ENCODE data around the gene FHL2. TPM values are rescaled to one million over a fixed set of nuclear protein-coding genes. Genes with fewer than 3 reads are reported as not detected.

Gene FHL2
- total RNA-seq, 1 donor from 2014 or later, result 5.5 TPM

GRCh38 chr2:105376789-105377240 is 22.0 kb downstream of the FHL2 start:
- H3K27ac ChIP-seq, result no peak overlapping the region
- TF ChIP-seq, protein P1, sequence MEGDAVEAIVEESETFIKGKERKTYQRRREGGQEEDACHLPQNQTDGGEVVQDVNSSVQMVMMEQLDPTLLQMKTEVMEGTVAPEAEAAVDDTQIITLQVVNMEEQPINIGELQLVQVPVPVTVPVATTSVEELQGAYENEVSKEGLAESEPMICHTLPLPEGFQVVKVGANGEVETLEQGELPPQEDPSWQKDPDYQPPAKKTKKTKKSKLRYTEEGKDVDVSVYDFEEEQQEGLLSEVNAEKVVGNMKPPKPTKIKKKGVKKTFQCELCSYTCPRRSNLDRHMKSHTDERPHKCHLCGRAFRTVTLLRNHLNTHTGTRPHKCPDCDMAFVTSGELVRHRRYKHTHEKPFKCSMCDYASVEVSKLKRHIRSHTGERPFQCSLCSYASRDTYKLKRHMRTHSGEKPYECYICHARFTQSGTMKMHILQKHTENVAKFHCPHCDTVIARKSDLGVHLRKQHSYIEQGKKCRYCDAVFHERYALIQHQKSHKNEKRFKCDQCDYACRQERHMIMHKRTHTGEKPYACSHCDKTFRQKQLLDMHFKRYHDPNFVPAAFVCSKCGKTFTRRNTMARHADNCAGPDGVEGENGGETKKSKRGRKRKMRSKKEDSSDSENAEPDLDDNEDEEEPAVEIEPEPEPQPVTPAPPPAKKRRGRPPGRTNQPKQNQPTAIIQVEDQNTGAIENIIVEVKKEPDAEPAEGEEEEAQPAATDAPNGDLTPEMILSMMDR (IDR thresholded peaks at IDR 0.05), result no peak

GRCh38 chr2:105376010-105376409 is 22.8 kb downstream of the FHL2 start:
- H3K9me3 ChIP-seq, result no peaks in the 10 kb centered on the region
- TF ChIP-seq, protein P1 (IDR thresholded peaks at IDR 0.05), result no peak
- peaks cover 21% of the 10 kb centered on the region for H3K4me1 ChIP-seq
- intact Hi-C loops (cut with DNase I), result no loop called here
- no peaks in the 10 kb centered on the region for H3K27me3 ChIP-seq (ENCODE audit: low read depth)
- no peak overlapping the region for H3K4me3 ChIP-seq
- ATAC-seq, result no peak
- H3K36me3 ChIP-seq, result no peaks in the 10 kb centered on the region
- H3K27ac ChIP-seq, result no peak overlapping the region
- no peak for DNase-seq

More at GRCh38 chr2:105376789-105377240, 22.0 kb downstream of the FHL2 start:
- no peak overlapping the region for H3K4me3 ChIP-seq
- intact Hi-C loops (cut with DNase I), result no loop called here
- ATAC-seq, result no peak
- DNase-seq, result no peak
- H3K9me3 ChIP-seq, result no peaks in the 10 kb centered on the region
- peaks cover 21% of the 10 kb centered on the region for H3K4me1 ChIP-seq
- H3K36me3 ChIP-seq, result no peaks in the 10 kb centered on the region
- H3K27me3 ChIP-seq (ENCODE audit: low read depth), result no peaks in the 10 kb centered on the region

DNA sequence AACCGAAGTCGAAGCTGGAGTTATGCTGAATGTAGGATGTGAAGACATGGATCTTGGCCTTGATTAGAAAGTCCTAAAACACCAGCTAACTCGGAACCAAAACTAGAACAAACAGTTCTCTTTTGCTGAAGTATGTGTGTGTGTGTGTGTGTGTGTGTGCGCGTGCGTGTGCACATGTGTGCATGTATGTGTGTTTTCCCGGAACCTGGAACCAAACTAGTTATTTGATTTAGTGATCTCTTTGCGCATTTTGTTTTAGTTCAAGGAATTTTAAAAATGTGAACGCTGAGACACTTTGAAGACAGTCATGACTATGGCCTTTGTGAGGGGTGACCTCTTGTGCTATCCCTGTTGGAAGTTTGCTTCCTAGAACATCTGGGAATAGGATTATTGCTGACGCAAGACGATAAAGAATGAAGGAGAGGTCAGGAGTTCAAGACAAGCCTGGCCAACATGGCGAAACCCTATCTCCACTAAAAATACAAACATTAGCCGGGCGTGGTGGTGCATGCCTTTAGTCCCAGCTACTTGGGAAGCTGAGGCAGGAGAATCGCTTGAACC is 23.8 kb downstream of the FHL2 start:
- peak overlapping the region; percentile 63 for H3K27ac ChIP-seq
- no peaks in the 10 kb centered on the region for H3K9me3 ChIP-seq
- DNase-seq, result no peak
- H3K27me3 ChIP-seq (ENCODE audit: low read depth), result no peaks in the 10 kb centered on the region
- H3K4me3 ChIP-seq, result no peak overlapping the region
- intact Hi-C loops (cut with DNase I), result no loop called here
- peaks cover 22% of the 10 kb centered on the region for H3K4me1 ChIP-seq
- H3K36me3 ChIP-seq, result no peaks in the 10 kb centered on the region
- ATAC-seq, result peak in 1 of 2 donors; percentile 57
- TF ChIP-seq, protein P1 (IDR thresholded peaks at IDR 0.05), result no peak

- H3K9me3 ChIP-seq, result no peaks in the 10 kb centered on the region
- H3K27ac ChIP-seq, result peak overlapping the region; percentile 63
- peak in 1 of 2 donors; percentile 10 for ATAC-seq
- no peaks in the 10 kb centered on the region for H3K36me3 ChIP-seq
- TF ChIP-seq, protein P1 (IDR thresholded peaks at IDR 0.05), result no peak
- H3K4me1 ChIP-seq, result peaks cover 25% of the 10 kb centered on the region
- intact Hi-C loops (cut with DNase I), result no loop called here
- no peak for DNase-seq
- no peaks in the 10 kb centered on the region for H3K27me3 ChIP-seq (ENCODE audit: low read depth)
- no peak overlapping the region for H3K4me3 ChIP-seq
Observed at GRCh38 chr2:105373895-105374401, 24.9 kb downstream of the FHL2 start.

DNA sequence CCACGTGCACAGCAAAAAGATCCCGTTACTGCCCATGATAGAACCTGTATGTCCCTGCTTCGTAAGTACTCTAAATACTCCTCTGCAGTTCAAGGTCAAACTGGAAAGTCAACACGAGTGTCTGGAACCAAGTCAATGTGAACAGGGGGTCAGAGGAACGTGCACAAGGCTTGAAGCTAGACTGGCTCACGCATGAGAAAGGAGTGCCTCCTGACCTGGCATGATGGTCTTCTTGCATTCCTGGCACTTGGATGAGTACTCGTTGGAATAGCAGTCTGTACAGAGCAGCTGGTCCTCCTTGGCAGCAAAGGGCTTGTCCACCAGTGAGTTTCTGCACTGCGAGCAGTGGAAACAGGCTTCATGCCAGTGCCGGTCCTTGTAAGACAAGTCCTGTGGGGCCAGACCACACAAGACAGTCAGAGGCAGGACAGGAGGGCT is 25.5 kb downstream of the FHL2 start:
- intact Hi-C loops (cut with DNase I), result no loop called here
- peak overlapping the region; percentile 63 for H3K27ac ChIP-seq

More for the DNA sequence above, 25.5 kb downstream of the FHL2 start:
- peaks cover 25% of the 10 kb centered on the region for H3K4me1 ChIP-seq
- no peaks in the 10 kb centered on the region for H3K36me3 ChIP-seq
- no peak overlapping the region for H3K4me3 ChIP-seq
- TF ChIP-seq, protein P1 (IDR thresholded peaks at IDR 0.05), result no peak
- DNase-seq, result peak; percentile 49
- ATAC-seq, result peak in 1 of 2 donors; percentile 51
- no peaks in the 10 kb centered on the region for H3K9me3 ChIP-seq
- H3K27me3 ChIP-seq (ENCODE audit: low read depth), result no peaks in the 10 kb centered on the region

Data from lower lobe of right lung (tissue), 2 donors.